MG63 (cell line): Measurements from ENCODE around the gene TXNDC11. TPM values are rescaled to one million over a fixed set of nuclear protein-coding genes. Genes with fewer than 3 reads are reported as not detected.

Experiments used
- DNase-seq: peaks from one replicate; pipeline ENCODE4 v3.0.0-alpha.2; 2020
- H3K27me3 ChIP-seq: fragments of 250-450 bp; sonication (Bioruptor Pico); 2 replicates; pipeline ENCODE4 v1.5.1; 2020; ENCODE audit warnings: mild to moderate bottlenecking, moderate library complexity
- H3K36me3 ChIP-seq: fragments of 250-450 bp; sonication (Bioruptor Pico); 2 replicates; pipeline ENCODE4 v1.5.1; 2020; ENCODE audit warnings: mild to moderate bottlenecking, moderate library complexity
- H3K4me3 ChIP-seq: fragments of 250-450 bp; sonication (Bioruptor Pico); 2 replicates; pipeline ENCODE4 v1.5.1; 2020; ENCODE audit warnings: mild to moderate bottlenecking, moderate library complexity
- H3K9me3 ChIP-seq: fragments of 250-450 bp; sonication (Bioruptor Pico); 2 replicates; pipeline ENCODE4 v1.5.1; 2020; ENCODE audit warnings: mild to moderate bottlenecking, moderate library complexity
- total RNA-seq: library from RNA; depleted of rRNA; stranded (reverse); fragments of >200 nt; shearing (Covaris generic); gene quantifications from 2 replicates; pipeline ENCODE4 v1.2.3, GENCODE V29; 2014; ENCODE audit warnings: low replicate concordance

The TXNDC11 gene
- total RNA-seq, 1 experiment from 2014 or later, result 47.2 TPM

DNA sequence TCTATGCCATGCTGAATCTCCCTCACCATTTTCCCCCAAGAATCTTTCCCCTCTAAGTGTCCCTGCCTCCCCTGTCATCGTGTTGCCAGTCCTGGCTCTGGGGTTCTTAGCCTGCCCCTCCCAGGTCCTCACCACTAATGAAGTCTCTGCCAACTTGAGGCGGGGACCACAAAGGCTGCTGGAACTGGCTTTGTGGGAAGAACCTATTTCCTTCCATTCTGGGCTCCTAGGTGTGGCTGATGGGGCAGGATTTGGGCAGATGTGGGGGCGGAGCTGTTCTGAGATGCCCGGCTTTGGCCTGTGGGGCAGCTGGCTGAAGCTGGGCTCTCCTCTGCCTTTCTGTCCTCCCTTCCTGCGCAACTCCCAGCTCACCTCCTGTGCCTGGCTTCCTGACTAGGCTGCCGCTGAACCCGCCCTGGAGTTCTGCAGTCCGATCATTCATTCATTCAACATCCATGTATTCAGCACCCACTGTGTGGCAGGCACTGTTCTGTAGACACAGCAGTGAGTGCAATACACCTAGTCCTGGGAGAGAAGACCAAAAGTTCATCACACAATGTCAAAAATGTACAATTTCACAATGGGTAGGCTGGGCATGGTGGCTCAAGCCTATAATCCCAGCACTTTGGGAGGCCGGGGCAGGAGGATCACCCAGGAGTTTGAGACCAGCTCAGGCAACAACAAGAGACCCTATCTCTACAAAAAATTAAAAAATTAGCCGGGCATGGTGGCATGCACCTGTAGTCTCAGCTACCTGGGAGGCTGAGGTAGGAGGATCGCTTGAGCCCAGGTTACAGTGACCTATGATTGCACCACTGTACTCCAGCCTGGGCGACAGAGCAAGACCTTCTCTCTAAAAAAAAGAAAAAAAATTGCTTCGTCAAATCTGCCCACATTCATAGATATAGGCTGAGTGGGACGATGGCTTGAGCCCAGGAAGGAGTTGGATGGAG is 76.3 kb downstream of the TXNDC11 start:
- Histone ChIP-seq H3K4me3 (no peak overlapping the region), H3K36me3 (no peaks in the 10 kb centered on the region), H3K27me3 (no peaks in the 10 kb centered on the region), H3K9me3 (no peaks in the 10 kb centered on the region)
- DNase-seq, result no peak

DNA sequence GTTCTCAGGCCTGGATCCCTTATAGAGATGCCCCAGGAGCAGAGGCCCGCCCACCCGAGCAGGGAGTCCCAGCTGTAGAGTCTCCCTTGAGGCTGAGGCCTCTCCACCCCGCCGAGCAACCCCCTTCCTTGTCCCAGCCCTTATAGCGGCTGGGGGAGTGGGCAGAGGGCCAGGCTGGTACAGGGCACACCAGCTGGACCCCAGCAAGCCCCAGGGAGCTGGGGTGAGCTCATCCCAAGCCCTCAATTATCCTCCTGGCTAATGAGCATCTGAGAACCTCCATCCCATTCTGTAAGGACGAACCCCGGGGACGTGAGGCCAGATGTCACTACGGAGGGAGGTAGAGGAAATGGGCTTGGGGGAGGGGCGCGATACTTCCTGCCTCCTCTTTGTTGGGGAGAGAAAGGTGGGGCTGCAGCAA is 77.6 kb downstream of the TXNDC11 start:
- no peaks in the 10 kb centered on the region for H3K36me3 ChIP-seq
- no peaks in the 10 kb centered on the region for H3K9me3 ChIP-seq
- no peaks in the 10 kb centered on the region for H3K27me3 ChIP-seq
- DNase-seq, result no peak
- no peak overlapping the region for H3K4me3 ChIP-seq

DNA sequence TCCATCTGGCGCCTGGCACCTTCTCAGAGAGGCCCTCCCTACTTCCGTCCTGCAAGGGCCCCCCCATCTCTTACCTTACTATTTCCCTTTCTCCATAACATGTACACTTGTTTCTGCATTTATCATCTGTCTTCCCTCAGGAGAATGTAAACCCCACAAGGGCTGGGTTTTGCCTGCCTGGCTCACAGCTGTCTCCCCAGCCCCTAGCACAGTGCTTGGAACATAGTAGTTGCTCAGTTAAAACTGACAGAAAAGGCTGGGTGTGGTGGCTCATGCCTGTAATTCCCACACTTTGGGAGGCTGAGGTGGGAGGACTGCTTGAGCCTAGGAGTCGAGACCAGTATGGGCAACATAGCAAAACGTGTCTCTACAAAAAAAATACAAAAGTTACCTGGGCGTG is 80.1 kb downstream of the TXNDC11 start:
- H3K27me3 ChIP-seq, result no peaks in the 10 kb centered on the region
- no peak for DNase-seq
- H3K4me3 ChIP-seq, result no peak overlapping the region
- no peaks in the 10 kb centered on the region for H3K36me3 ChIP-seq
- no peaks in the 10 kb centered on the region for H3K9me3 ChIP-seq

DNA sequence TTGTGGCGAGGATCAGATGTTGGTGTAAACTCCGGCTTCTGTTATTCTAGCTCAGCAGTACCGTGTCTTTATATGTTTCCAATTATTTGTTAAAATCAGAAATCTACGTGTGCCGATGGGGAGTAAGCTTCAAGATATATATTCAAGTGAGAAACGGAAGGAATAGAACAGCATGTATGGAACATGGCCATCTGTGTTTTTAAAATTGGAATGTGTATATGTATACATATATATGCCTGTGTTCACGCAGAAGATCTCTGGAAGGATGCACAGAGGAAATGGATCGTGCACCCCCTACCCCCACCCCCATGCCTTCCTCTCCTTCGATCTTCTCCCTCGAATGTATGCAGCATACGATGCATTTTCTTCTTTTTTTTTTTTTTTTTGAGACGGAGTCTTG is 82.1 kb downstream of the TXNDC11 start:
- DNase-seq, result no peak

DNA sequence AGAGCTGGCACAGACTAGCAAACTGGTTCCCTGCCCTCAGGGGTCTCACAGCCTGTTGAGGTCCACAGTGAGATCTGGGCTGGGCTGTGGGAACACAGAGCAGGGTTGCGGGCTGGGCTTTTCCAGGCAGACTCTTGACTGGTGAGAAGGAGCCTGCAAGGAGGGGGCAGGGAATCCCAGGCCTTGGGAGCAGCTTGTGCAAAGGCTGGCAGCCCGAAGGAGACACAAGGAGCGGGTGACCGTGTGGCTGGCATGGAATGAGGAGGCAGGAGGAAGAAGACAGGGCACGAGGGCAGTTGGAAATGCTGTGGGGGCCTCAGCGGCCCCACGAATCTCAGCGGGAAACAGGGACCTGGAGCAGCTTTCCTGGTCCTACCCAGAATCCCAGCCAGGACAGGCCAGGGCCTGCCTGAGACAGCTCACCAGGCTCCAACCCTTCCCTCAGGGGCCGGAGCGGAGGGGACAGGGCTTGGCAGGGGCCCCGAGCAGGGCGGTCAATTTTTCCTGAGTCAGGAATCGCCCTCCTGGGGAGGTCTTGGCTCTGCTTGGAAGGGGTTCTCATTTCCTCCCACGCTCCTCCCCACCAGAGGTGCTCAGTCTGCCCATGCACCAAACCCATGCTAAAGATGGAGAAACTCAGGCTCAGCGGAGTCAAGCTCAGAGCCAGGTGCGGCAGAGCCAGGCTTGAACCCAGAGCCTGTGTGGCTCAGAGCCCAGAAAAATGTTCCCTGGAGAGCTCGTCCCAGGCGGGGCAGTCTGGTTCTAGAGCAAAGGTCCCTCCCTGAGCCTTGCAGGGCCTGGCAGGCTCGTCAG is 83.6 kb downstream of the TXNDC11 start:
- H3K4me3 ChIP-seq, result no peak overlapping the region
- no peaks in the 10 kb centered on the region for H3K27me3 ChIP-seq
- no peaks in the 10 kb centered on the region for H3K36me3 ChIP-seq
- H3K9me3 ChIP-seq, result no peaks in the 10 kb centered on the region
- peak; percentile 97 for DNase-seq

More for the DNA sequence above, 82.1 kb downstream of the TXNDC11 start:
- Histone ChIP-seq H3K9me3 (no peaks in the 10 kb centered on the region), H3K36me3 (no peaks in the 10 kb centered on the region), H3K27me3 (no peaks in the 10 kb centered on the region), H3K4me3 (no peak overlapping the region)

DNA sequence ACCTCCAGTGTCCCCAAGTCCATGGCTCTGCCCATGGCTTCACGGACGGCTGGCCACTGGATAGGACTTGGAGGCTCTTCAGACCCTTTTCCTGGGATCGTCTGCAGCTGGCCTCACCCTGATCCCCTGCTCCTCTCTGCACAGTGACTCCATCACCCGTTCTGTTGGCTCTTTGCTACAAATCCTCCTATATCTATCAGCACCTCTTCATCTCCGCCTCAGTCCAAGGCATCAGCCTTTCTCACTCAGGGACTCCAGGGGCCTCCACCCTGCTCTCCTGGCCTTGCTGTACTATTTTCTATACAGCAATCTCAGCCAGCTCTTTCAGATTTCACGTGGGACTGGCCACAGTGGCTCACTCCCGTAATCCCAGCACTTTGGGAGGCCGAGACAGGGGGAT is 85.1 kb downstream of the TXNDC11 start:
- Histone ChIP-seq H3K36me3 (no peaks in the 10 kb centered on the region), H3K27me3 (no peaks in the 10 kb centered on the region), H3K9me3 (no peaks in the 10 kb centered on the region), H3K4me3 (no peak overlapping the region)
- no peak for DNase-seq

DNA sequence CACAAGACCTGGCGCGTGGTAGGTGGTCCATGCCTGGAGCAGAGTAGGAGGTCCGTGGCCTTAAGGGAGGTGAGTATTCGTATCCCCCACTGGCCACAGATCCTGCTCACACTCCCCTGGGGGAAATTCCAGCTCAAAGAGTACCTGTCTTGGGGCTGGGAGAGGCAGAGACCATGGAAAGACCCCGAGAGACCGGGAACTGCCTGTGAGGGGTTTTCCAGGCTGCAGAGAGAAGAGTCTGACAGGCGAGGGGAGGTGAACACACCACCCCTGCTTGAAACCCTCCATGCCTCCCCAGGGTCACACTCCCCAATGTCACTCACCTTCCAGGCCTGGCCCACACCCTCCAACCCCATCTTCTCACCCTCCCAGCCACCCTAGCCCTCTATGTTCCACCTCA is 87.0 kb downstream of the TXNDC11 start:
- no peak overlapping the region for H3K4me3 ChIP-seq
- DNase-seq, result no peak
- no peaks in the 10 kb centered on the region for H3K36me3 ChIP-seq
- no peaks in the 10 kb centered on the region for H3K9me3 ChIP-seq
- H3K27me3 ChIP-seq, result no peaks in the 10 kb centered on the region

DNA sequence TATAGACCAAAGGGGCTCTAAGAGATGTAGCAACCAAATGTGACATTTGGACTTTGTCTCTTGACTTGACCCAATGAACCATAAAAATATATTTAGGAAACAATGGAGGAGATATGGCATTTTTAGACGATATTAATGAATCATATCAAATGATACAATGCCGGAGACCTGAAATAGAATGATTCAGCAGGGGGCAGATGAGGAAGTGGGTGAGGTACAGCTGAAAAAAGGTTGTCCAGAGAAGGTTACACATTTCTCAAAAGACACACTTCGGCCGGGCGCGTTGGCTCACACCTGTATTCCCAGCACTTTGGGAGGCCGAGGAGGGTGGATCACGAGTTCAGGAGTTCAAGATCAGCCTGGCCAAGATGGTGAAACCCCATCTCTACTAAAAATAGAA is 90.9 kb downstream of the TXNDC11 start:
- Histone ChIP-seq H3K36me3 (no peaks in the 10 kb centered on the region), H3K9me3 (no peaks in the 10 kb centered on the region), H3K4me3 (no peak overlapping the region), H3K27me3 (no peaks in the 10 kb centered on the region)
- DNase-seq, result no peak

DNA sequence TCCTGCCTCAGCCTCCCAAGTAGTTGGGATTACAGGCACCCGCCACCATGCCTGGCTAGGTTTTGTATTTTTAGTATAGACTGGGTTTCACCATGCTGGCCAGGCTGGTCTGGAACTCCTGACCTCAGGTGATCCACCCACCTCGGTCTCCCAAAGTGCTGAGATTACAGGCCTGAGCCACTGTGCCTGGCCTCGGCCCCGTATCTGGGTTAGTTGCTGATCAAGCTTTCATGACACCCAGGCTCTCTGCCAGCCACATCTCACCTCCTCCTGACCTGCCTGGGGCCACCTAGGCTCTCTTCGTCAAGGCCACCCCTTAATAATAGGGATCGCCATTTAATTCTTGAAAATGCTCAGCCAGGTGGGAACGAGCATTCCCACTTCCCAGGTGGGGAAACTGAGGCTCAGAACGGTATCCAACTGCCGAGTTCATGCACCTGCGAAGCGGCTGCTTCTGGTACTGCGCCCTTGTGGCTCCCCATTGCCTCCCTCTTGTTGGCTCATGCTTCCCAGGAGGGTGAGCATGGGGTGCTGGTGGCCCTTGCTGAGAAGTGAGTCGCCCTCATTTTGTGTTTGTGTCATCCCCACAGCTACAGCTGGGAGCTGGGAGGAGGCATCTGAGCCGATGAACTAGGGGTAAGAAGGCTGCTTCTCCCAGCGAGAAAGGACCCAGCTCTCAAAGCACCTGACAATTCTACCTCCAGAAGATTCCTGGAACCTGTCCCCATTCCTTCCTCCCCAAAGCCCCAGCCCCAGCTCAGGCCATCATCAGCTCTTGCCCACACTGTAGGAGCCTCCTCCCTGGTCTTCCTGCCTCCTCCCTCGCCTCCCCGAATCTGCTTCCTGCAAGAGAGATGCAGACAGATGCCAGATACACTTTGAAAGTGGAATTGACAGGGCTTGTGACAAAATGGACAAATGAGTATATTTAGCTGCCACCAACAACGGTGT is 91.7 kb downstream of the TXNDC11 start:
- Histone ChIP-seq H3K27me3 (no peaks in the 10 kb centered on the region), H3K9me3 (no peaks in the 10 kb centered on the region), H3K4me3 (no peak overlapping the region), H3K36me3 (no peaks in the 10 kb centered on the region)
- no peak for DNase-seq

DNA sequence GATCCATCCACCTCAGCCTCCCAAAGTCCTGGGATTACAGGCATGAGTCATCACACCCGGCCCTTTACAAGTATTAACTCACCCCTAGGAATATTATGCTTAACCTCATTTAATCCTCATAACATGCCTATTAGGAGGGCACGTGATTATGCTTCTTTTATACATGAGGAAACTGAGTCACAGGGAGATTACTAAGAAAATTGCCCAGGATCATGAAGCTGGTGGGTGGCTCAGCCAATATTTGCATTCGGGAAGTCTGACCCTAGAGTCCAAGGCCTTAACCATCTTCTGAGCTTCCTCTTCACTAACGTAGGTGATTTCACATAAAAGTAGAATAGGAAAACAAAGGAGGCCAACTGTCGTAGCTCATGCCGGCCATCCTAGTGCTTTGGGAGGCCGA is 93.4 kb downstream of the TXNDC11 start:
- no peak for DNase-seq
- Histone ChIP-seq H3K9me3 (no peaks in the 10 kb centered on the region), H3K36me3 (no peaks in the 10 kb centered on the region), H3K27me3 (no peaks in the 10 kb centered on the region), H3K4me3 (no peak overlapping the region)

DNA sequence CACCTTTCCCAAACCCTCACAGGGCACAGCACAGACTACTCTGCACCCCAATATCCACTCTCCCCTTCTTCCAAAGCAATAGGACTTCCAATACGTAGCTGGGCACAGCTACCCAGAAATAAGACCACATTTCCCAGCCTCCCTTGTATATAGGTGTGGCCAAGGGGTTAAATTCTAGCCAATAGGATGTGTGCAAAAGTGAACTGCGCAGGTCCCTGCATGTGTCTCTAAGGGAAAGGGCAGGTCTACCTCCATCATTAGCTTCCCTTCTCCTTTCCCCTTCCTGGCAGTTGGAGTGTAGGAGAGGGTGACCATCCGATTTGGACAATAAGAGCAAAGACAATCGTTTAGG is 99.9 kb downstream of the TXNDC11 start:
- H3K9me3 ChIP-seq, result no peaks in the 10 kb centered on the region
- no peak for DNase-seq
- H3K4me3 ChIP-seq, result no peak overlapping the region
- H3K27me3 ChIP-seq, result no peaks in the 10 kb centered on the region
- no peaks in the 10 kb centered on the region for H3K36me3 ChIP-seq

DNA sequence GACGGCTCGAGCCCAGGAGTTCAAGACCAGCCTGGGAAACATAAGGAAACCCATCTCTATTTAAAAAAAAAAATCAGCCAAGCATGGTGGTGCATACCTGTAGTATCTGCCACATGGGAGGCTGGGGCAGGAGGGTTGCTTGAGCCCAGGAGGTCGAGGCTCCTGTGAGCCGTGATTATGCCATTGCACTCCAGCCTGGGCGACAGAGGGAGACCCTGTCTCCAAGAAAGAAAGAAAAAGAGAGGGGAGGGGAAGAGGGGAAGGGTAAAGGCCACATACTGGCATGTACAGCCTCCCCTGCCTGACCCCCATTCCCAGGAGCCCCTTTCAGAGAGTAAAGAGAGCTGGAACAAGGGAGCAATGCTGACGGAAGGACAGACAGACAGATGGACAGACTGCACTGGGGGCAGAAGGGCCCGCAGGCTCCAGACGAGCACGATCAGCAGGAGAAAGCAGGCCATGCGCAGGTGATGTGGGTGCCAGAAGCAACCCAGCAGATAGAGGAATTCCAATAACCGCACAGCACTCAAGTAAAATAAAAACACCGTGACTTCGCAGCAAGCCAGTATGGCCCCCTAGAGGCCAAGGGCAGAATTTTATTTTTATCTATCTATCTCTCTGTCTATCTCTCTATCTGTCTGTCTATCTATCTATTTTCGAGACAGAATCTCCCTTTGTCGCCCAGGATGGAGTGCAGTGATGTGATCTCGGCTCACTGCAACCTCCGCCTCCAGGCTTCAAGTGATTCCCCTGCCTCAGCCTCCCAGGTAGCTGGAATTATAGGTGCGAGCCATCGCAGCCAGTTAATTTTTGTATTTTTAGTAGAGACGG is 101.5 kb downstream of the TXNDC11 start:
- Histone ChIP-seq H3K4me3 (no peak overlapping the region), H3K36me3 (no peaks in the 10 kb centered on the region), H3K27me3 (no peaks in the 10 kb centered on the region), H3K9me3 (no peaks in the 10 kb centered on the region)
- peak; percentile 54 for DNase-seq

DNA sequence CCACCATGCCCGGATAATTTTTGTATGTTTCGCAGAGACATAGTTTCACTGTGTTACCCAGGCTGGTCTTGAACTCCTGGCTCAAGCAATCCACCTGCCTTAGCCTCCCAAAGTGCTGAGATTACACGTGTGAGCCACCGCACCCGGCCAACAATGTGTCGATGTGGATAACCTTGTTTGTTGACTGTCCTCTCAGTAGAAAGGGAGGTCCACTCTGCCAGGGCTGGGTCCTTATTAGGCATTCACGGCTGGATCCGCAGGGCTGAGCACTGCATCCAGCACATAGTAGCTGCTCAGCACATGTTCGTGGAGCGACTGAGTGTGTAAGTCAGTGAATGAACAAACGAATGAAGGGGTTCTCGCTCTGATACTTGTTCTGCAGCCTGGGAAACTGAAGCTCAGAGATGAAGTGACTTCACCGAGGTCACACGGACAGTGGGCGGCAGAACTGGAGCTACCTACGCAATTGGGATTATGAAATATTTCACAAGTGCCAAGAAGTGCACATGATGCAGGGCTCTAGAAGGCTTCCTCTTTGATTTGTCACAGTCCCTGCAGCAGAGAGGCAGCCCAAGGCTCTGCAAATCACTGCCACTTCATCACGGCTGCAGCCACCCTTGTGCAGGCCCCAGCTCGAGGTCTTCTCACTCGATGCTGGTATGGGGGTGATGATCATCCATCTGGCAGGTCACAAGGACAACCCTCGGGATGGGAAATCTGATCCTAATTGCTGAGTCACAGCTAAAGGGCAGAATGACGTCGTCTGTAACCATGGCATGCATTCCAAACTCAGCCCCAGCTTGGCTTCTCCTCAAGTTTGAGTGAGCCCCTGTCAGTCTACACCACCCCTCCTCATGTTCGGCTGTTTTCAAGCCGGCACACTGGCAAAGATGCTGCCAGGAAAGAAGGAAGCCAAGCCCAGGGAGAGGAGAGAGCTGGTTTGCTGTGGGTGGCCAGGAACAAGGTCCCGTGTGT is 102.4 kb downstream of the TXNDC11 start:
- DNase-seq, result peak; percentile 93
- Histone ChIP-seq H3K9me3 (no peaks in the 10 kb centered on the region), H3K27me3 (no peaks in the 10 kb centered on the region), H3K4me3 (no peak overlapping the region), H3K36me3 (no peaks in the 10 kb centered on the region)

DNA sequence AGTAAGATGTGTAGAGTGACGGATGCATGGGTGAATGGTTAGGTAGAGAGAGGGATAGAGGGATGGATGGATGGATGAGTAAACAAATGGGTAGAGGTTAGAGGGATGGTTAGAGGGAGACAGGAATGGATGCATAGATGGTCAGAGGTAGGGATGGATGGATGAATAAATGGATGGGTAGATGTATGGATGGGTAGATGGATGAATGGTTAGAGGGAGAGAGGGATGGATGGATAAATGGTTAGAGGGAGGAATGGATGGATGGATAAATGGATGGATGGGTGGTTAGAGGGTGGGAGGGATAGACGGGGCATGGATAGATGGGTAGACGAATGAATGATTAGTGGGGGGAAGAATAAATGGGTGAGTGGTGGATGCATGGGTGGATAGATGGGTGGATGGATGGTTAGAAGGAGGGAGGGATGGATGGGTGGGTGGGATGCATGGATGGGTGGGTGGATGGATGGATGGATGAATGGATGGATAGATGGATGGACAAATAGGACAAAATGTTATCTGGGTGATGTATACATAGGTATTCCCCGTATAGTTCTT is 103.6 kb downstream of the TXNDC11 start:
- no peak for DNase-seq
- no peak overlapping the region for H3K4me3 ChIP-seq
- no peaks in the 10 kb centered on the region for H3K27me3 ChIP-seq
- no peaks in the 10 kb centered on the region for H3K36me3 ChIP-seq
- no peaks in the 10 kb centered on the region for H3K9me3 ChIP-seq

DNA sequence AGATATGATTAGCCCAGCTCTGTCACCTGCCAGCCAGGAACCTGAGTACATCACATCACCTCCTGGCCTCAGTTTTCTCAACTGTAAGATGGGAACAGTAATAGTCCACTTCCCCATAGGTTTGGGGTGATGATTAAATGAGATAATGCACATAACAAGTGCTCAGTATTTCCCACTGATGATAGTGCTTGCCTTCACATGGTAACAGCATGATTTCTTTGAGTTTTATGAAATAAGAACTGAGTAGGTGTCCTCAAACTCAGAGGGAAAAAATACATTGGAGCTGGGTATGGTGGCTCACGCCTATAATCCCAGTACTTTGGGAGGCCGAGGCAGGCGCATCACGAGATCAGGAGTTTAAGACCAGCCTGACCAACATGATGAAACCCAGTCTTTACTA is 104.5 kb downstream of the TXNDC11 start:
- no peaks in the 10 kb centered on the region for H3K27me3 ChIP-seq

More for the DNA sequence above, 104.5 kb downstream of the TXNDC11 start:
- no peak overlapping the region for H3K4me3 ChIP-seq
- no peaks in the 10 kb centered on the region for H3K9me3 ChIP-seq
- no peaks in the 10 kb centered on the region for H3K36me3 ChIP-seq
- no peak for DNase-seq
